ENCODE measurements around the gene BTBD19. TPM values are rescaled to one million over a fixed set of nuclear protein-coding genes. Genes with fewer than 3 reads are reported as not detected.
"Not testable (repeated sequence)": the region's sequence is repeated elsewhere in the genome, so short reads cannot be mapped to it uniquely, and the experiment has no call there.

Gene BTBD19
- total RNA-seq, 2 donors from 2014 or later, result 2.4 to 2.9 TPM

DNA sequence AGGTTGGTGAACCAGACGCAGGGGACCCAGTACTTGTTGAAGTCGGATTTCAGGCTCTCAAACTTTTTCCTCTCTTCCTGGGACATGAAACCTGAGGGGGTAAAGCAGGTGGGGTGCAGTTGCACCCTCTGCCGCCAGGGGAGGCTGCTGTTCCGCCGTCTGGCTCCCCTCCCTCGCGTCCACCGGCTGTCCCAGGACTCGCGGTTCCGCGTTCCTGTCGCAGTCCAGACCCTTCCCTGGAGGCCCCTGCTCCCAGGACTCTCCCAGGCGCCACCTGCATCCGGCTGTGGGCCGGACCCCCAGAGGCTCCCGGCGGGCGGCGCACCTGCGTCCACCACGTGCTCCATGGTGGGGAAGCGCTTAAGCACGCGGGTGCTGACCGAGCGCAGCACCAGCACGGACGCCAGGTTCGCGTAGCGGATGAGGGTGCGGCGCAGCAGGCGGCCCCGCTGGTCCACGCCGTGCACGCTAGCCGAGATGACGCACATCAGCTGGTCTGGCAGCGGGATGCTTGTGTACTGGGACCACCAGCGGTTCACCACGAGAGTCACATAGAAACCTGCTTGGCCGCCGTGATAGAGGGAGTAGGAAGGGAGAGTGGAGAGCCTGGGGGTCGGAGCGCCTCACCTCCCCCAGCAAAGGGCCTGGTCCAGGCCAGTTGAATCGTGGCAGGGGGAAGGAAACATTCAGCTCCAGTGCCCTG, 22.0 kb upstream of the BTBD19 start:
- peak in 1 of 2 donors; percentile 80 for DNase-seq
- peak; percentile 73 for ATAC-seq
- intact Hi-C loops (cut with DNase I, micrococcal nuclease), result loop anchor here in 1 of 2 donors (10.0 kb wide), 1 partner anchor 49 kb away; no protein-coding TSS in a partner anchor

DNA sequence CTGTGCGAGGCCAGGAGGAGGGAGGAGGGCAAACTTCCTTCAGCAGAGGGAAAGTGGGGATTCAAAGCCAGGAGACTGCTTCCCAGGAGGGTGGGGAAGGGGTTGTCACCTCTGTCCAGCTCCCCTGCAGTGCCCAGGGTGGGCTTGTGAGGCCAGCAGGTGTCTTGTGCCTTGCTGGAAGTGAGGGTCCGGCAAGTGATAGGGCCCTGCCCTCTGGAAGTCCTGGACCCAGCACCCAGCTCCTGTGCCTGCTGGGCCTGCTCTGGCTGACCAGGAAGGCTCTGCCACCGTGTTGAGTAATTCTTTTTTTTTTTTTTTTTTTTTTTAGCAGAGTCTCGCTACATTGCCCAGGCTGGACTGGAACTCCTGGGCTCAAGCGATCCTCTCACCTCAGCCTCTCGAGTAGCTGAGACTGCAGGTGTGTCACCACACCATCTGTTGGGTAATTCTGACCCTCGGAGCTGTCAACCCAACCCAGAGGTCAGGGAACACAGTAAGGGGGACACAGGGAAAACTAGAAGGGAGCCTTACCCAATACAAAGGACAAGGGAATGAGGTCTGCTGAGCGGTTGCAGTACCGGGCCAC, 21.4 kb upstream of the BTBD19 start:
- no peak for ATAC-seq
- peak in 1 of 2 donors; percentile 32 for DNase-seq
- intact Hi-C loops (cut with DNase I, micrococcal nuclease), result loop anchor here in 1 of 2 donors (10.0 kb wide), 1 partner anchor 48 kb away; no protein-coding TSS in a partner anchor

DNA sequence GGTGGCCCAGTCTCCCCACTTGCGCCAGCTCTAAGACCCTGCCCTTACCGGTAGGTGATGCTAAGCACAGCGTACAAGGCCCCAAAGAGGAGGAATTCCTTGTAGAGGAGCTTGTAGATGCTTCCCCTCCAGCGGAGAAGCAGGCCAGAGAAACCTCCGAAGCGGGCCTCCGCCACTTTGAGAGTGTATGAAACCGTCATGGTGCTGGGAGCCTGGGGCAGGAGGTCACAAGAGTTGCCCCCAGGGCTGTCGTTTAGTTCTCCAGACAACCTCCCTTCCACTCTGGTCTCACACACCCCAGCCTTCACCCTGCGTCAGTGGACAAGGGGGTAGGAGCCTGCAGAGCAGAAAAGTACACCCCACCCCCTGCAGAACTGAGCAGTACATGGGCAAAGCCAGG, 20.8 kb upstream of the BTBD19 start:
- intact Hi-C loops (cut with DNase I, micrococcal nuclease), result loop anchor here in 1 of 2 donors (10.0 kb wide), 1 partner anchor 47 kb away; no protein-coding TSS in a partner anchor
- ATAC-seq, result no peak
- peak in 1 of 2 donors; percentile 20 for DNase-seq

DNA sequence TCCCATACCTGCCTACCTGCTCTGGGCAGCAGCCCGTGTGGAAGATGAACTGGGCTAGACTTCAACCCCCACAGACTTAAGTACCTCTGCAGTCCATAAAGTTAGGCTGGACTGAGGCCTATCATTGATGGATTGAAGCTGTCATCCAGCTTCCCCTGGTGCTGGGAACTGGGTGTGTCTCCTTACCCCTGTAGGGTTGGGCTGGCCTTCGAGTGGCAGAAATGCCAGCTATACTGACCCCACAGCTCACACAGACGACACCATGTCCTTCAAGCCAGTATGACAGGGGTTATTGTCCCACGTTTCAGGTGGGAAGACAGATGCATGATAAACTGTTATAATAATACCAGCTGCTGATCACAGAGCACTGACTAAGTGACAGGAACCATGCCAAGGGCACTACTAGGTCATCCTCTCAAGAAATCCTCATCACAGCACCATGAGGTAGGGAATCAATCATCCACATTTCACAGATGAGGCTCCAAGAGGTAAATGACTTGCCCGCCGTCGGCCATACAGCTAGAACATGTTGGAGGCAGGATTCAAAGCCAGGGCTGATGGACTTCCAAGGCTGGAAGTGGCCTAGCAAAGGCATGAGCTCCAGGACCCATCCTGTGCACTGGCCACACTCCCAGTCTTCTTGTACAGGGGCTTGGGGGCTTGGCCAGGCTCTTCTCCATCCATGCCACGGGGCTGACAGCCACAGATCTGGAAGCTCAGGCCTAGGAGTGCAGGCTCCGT, 20.0 kb upstream of the BTBD19 start, which contains the start of gene BEST4:
BEST4 (minus strand) TSS at position 51 of the 741 bp plus-strand sequence. CDS start 465 bp downstream, outside the sequence.
- ATAC-seq, result no peak
- intact Hi-C loops (cut with DNase I, micrococcal nuclease), result loop anchor here in 1 of 2 donors (10.0 kb wide), 1 partner anchor 47 kb away; no protein-coding TSS in a partner anchor
- peak in 1 of 2 donors; percentile 22 for DNase-seq

DNA sequence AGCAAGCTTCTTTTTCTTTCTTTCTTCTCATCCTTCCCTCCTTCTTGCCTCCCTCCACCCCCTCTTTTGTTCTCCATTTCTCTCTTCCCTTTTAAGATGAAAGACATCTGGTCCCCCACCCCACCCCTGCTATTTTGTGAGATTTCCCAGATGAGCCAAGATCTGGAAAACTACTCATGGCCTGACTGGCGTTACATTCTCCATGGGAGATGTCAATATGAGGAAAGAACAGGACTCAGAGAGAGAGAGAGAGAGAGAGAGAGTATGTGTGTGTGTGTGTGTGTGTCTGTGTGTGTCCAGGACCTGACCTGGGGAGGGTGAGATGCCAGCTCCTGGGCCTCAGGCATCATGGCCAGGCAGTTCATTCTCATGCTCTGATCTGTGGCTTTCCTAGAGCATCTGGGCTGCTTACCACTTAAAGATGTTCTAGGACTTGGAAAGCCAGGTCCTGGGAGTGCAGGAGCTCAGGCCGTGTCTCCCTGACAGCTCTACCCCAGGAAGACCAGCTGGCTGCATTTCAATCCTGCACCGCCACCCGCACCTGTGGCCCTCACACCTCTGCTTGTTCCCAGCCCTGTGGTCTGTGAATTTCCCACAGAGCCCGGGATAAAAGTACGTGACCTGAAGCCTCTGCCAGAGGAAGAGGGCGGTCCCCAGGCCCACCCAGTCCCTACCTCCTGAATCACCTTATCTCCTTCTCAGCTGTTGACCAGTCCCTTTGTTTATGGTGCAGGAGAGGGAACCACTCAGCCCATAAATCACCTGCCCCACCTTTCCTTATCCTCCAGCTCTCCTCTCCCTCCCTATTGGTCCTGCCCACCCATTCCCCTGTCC, 17.1 kb upstream of the BTBD19 start:
- intact Hi-C loops (cut with DNase I, micrococcal nuclease), result loop anchor here in 1 of 2 donors (10.0 kb wide), 1 partner anchor 224 kb away; the partner anchor contains the start of genes HECTD3 and UROD
- ATAC-seq (peak; percentile 81), DNase-seq (peak; percentile 40 to 54)

DNA sequence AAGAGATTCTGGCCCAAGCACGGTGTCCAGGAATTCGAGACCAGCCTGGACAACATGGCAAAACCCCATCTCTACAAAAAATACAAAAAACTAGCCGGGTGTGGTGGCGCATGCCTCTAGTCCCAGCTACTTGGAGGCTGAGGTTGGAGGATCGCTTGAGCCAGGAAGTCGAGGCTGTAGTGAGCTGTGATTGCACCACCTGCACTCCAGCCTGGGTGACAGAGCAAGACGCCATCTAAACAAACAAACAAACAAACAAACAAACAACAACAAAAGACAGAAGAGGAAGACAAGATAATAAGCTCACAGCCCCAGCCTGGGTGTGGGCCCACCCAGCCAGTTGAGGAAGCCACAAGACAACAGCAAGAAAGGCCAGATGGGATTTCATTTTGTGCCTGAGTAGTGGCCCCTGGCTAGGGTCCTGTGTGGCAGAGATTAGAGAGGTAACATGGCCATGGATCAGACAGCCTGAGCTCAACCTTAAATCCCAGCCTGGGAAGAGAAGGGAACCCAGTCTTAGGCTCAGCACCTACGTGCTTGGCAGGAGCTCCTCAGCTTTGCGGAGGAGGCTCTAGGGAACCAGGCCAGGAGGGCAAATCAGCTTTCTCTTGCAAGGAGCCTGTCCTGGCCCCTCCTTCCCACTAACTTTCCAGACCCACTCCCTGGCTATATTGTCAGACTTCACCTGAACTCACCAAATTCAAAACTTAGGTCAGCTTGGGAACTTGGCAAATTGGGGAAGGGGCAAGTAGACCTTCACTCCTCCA, 15.4 kb upstream of the BTBD19 start:
- intact Hi-C loops (cut with DNase I, micrococcal nuclease), result loop anchor here in 1 of 2 donors (10.0 kb wide), 1 partner anchor 222 kb away; the partner anchor contains the start of genes HECTD3 and UROD
- DNase-seq (peak in 1 of 2 donors; percentile 15), ATAC-seq (no peak)

DNA sequence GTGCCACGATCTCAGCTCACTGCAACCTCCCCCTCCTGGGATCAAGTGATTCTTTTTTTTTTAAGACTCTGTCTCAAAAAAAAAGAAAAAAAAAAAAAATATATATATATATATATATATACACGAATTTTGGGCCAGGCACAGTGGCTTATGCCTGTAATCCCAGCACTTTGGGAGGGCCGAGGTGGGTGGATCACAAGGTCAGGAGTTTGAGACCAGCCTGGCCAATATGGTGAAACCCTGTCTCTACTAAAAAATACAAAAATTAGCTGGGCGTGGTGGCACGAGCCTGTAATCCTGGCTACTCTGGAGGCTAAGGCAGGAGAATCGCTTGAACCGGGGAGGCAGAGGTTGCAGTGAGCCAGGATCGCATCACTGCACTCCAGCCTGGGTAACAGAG, 10.4 kb upstream of the BTBD19 start:
- peak in 1 of 2 donors; percentile 18 for DNase-seq
- ATAC-seq, result not testable (repeated sequence)
- intact Hi-C loops (cut with DNase I, micrococcal nuclease), result loop anchor here in 1 of 2 donors (10.0 kb wide), 1 partner anchor 217 kb away; the partner anchor contains the start of genes HECTD3 and UROD

DNA sequence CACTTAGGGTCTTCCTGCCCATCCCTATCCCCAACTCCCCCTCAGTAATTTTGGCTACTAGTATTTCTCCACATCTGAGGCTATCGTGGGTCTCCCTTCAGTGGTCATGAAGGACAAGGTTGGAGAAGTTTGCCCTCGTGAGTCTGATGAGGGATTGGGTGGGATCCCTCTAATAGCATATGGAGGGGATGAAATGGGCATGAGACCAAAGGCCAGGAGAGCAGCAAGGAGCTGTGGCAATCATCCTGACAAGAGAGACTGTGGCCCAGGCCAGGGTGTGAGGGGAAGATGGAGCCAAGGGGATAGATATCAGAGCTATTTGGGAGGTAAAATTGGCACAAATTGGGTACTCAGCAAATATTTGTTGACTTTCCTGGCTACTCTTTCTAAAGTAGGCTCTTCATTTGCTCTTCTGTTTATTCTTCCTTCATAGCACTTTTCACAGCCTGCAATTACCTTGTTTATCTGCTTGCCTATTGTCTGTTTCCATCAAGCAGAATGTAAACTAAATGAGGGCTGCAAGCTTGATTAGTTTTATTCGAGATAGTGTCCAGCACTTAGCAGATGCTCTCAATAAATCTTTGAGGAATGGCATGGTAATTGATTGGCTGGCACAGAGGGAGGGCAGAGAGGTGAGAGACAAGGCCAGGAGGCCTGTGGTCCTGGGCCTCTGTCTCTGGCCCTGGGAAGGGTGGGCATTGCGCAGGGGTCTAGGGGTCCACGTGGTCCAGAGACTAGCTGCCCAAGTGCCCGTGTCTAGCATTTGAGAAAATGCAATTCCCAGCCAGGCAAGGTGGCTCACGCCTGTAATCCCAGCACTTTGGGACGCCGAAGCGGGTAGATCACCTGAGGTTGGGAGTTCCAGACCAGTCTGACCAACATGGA, 9.6 kb upstream of the BTBD19 start:
- peak in 1 of 2 donors; percentile 27 for DNase-seq

DNA sequence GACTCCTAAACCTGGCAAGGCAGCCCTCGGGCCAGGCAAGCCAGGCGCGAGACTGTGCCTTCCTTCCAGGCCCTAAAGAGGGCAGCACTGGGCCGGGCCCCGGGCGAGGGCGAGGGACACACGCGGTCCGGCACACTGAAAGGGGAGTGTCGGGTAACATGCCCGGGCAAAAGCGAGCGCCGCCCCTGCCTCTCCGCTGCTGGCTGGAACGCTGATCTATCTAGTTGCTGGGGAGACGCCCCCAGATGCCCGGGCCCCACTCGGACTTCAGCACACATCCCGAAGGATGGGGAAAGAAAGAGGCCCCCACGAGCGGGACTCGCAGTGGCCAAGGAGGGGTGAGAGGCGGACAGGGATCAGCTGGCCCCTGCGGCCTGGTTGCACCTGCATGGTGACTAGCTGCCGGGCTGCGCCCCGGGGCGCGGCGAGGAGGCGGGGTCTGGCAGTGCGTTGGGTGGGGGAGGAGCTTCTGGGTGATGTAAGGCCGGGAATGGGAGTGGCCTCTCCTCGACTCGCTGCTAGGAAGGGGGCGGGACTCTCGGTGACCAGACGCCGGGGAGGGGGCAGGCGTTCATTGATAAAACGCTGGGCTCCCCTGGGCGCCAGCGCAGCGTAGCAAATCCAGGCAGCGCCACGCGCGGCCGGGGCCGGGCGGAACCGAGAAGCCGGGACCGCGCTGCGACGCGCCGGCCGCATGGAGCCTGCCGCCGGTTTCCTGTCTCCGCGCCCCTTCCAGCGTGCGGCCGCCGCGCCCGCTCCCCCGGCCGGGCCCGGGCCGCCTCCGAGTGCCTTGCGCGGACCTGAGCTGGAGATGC, 8.3 kb upstream of the BTBD19 start, which contains the start of gene PLK3:
PLK3 (plus strand) TSS at position 608 of the 815 bp plus-strand sequence; CDS start at position 695, 87 bp downstream.
- intact Hi-C loops (cut with DNase I, micrococcal nuclease), result loop anchor here in 1 of 2 donors (10.0 kb wide), 1 partner anchor 215 kb away; the partner anchor contains the start of genes HECTD3 and UROD
- ATAC-seq (peak; percentile 94), DNase-seq (peak; percentile 98 to 99)

More for the DNA sequence above, 9.6 kb upstream of the BTBD19 start:
- intact Hi-C loops (cut with DNase I, micrococcal nuclease), result loop anchor here in 1 of 2 donors (10.0 kb wide), 1 partner anchor 216 kb away; the partner anchor contains the start of genes HECTD3 and UROD
- ATAC-seq, result no peak

DNA sequence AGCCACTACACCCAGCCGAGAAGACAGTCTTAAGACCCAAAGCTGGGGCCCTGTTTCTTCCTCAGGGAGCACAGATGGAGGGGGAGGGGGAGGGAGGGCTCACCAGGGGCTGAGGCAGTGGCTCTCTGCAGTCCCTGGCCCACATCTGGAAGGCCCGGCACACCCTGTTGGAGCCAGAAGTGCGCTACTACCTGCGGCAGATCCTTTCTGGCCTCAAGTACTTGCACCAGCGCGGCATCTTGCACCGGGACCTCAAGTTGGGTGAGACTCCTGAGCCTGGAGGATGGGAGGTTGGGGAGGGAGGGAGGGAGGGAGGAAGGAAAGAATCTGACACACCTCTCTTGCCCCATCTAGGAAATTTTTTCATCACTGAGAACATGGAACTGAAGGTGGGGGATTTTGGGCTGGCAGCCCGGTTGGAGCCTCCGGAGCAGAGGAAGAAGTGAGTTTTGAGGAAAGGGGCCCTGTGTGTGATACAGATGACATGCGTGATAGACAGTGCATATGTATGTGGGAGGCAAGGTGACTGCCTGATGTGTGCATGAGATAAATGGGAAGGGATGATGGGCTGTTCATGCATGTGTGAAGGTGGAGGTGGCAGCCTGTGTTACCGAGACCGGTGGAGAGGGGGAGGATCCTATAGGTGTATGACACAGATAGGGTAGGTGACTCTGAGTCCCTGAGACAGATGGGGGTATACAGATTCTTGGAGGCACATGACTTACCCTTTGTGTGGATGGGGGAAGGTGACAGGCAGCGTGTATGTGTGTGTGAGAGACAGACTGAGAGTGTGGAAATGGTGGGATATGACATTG, 6.6 kb upstream of the BTBD19 start:
- peak in 1 of 2 donors; percentile 28 for DNase-seq
- intact Hi-C loops (cut with DNase I, micrococcal nuclease), result no loop called here
- no peak for ATAC-seq

DNA sequence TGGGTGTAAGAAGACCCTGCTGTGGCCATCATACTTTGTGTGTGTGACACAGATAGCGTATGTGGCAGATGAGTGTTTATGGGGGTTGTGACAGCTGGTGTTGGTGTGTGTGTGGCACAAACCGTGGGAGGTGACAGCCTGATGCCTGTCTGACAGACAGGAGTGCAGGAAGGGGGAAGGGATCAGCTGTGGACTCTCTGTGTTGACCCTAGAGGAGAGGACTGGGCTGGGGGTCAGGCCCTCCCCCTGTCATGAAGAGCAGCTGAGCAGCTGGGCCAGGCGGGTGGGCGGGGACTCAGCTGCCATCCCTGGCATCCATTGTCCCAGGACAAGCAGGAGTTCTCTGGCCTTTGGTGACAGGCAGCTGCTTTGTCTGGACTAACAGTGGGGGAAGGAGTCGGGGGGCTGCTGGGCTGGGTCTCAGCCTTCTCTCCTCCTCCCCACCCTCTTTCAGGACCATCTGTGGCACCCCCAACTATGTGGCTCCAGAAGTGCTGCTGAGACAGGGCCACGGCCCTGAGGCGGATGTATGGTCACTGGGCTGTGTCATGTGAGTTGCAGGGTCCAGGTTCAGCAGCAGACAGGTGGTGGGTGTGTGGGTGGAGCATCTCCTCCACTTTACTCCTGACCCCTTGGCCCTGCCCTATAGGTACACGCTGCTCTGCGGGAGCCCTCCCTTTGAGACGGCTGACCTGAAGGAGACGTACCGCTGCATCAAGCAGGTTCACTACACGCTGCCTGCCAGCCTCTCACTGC, 5.8 kb upstream of the BTBD19 start:
- no peak for ATAC-seq
- intact Hi-C loops (cut with DNase I, micrococcal nuclease), result no loop called here
- DNase-seq, result peak in 1 of 2 donors; percentile 29

DNA sequence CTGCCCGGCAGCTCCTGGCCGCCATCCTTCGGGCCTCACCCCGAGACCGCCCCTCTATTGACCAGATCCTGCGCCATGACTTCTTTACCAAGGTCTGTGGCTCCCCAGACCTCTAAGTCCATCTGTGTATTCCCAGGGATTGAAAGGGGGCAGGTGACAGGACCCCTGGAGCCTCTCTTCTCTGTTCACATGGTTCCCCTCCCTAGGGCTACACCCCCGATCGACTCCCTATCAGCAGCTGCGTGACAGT, 5.3 kb upstream of the BTBD19 start:
- intact Hi-C loops (cut with DNase I, micrococcal nuclease), result no loop called here
- ATAC-seq (no peak), DNase-seq (no peak)

DNA sequence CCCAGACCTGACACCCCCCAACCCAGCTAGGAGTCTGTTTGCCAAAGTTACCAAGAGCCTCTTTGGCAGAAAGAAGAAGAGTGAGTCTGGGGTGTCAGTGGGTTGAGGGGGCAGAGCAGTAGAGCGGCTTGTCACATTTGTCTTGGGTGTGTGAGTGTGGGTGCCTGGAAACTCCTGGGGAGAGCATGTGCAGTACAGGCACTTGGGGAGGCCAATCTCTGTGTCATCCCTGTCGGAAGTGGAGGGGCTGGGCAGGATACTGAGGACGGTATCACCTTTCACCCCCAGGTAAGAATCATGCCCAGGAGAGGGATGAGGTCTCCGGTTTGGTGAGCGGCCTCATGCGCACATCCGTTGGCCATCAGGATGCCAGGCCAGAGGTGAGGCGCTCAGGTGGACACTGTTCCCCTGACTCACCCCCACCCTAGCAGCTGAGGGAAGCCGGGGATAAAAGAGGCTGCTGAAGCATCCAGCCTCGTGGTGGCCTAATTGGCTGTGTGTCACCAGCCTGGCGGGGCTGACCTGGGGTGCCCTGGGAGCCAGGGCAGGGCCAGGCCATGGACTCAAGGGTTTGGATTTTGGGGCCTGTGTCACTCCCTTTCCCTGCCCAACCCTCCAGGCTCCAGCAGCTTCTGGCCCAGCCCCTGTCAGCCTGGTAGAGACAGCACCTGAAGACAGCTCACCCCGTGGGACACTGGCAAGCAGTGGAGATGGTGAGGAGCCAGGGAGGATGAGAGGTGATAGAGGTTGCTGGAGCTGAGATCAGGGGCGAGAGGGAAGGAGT, 4.8 kb upstream of the BTBD19 start:
- intact Hi-C loops (cut with DNase I, micrococcal nuclease), result no loop called here
- peak in 1 of 2 donors; percentile 24 for DNase-seq
- no peak for ATAC-seq
